ENCODE results near the gene THSD4.

DNA sequence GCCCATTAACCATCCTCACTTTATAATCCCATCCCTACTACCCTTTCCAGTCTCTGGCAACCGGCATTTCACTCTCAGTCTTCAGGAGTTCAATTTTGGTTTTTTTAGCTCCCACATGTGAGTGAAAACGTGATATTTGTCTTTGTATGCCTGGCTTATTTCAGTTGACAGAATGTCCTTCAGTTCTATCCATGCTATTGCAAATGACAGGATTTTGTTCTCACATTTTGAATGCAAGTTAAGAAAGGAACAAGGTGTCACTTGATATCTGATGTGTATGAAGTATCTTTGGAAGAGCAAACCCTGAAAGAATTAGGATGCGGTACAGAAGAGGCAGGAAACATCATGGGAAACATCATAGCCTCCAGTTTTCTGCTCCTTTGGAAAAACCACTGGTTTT, 298.1 kb downstream of the THSD4 start:
- no peak for TF ChIP-seq CTCF (IDR thresholded peaks at IDR 0.05)
- TF ChIP-seq EP300 (IDR thresholded peaks at IDR 0.05) = no peak

Data from upper lobe of left lung (tissue), 4 donors.